WTC11 (cell line): Measurements from ENCODE around the gene CATSPERB. TPM values are rescaled to one million over a fixed set of nuclear protein-coding genes. Genes with fewer than 3 reads are reported as not detected.

Experiments used
- ATAC-seq: fragments of 200-7000 bp; cut with Tn5 transposase; 2 replicates; pipeline ENCODE4 v1.10.0; 2021; ENCODE audit warnings: mild to moderate bottlenecking, moderate library complexity
- CTCF ChIA-PET: fragments of 300-600 bp; sonication (Branson Sonifier 250); formaldehyde crosslinking; loops from one replicate; lab custom pipeline; 2021; ENCODE audit warnings: antibody characterized with exemption; lab: Charles Lee
- POLR2A ChIA-PET: fragments of 350-600 bp; sonication (Branson Sonifier 250); formaldehyde crosslinking; loops from one replicate; lab custom pipeline; 2021; ENCODE audit warnings: antibody characterized with exemption; lab: Charles Lee
- DNase-seq: peaks from one replicate; pipeline ENCODE4 v3.0.0; 2021; ENCODE audit warnings: low spot score
- H3K27ac Mint-ChIP-seq: 2 replicates; pipeline ENCODE4 v1.8.0; 2021; ENCODE audit warnings: mixed read lengths
- H3K27me3 Mint-ChIP-seq: 2 replicates; pipeline ENCODE4 v1.8.0; 2021; ENCODE audit warnings: low read depth, mild to moderate bottlenecking, moderate library complexity, mixed read lengths
- H3K36me3 Mint-ChIP-seq: 2 replicates; pipeline ENCODE4 v1.8.0; 2021; ENCODE audit warnings: mixed read lengths
- H3K4me1 Mint-ChIP-seq: 2 replicates; pipeline ENCODE4 v1.8.0; 2022; ENCODE audit warnings: mixed read lengths
- H3K4me3 Mint-ChIP-seq: 2 replicates; pipeline ENCODE4 v1.8.0; 2021; ENCODE audit warnings: mild to moderate bottlenecking, moderate library complexity, mixed read lengths
- H3K9me3 Mint-ChIP-seq: 2 replicates; pipeline ENCODE4 v1.8.0; 2021; ENCODE audit warnings: mixed read lengths
- GTF2I ChIP-seq: fragments of 250-450 bp; sonication (Bioruptor Pico); conservative IDR thresholded peaks from 2 replicates; pipeline ENCODE4 v1.4.0; 2021; ENCODE audit warnings: mild to moderate bottlenecking
- JAZF1 ChIP-seq: fragments of 250-450 bp; sonication (Bioruptor Pico); IDR thresholded peaks from 2 replicates; pipeline ENCODE4 v1.9.0; 2021; ENCODE audit warnings: moderate library complexity, mild to moderate bottlenecking, inconsistent platforms
- NFATC4 ChIP-seq: fragments of 250-450 bp; sonication (Bioruptor Pico); IDR thresholded peaks from 2 replicates; pipeline ENCODE4 v1.9.0; 2021; ENCODE audit warnings: mild to moderate bottlenecking
- NFE2L1 ChIP-seq: sonication (generic); formaldehyde crosslinking; IDR thresholded peaks from 2 replicates; pipeline ENCODE4 v1.8.1; 2023; ENCODE audit warnings: missing genetic modification reagents
- NFYB ChIP-seq: sonication (generic); formaldehyde crosslinking; conservative IDR thresholded peaks from 2 replicates; pipeline ENCODE4 v1.8.0; 2022; ENCODE audit warnings: low read depth, missing genetic modification reagents
- RELA ChIP-seq: sonication (generic); formaldehyde crosslinking; IDR thresholded peaks from 2 replicates; pipeline ENCODE4 v1.8.1; 2022; ENCODE audit warnings: missing genetic modification reagents, mild to moderate bottlenecking, borderline replicate concordance
- SMAD3 ChIP-seq: sonication (generic); formaldehyde crosslinking; IDR thresholded peaks from 2 replicates; pipeline ENCODE4 v1.8.0; 2022; ENCODE audit warnings: missing genetic modification reagents, mild to moderate bottlenecking, borderline replicate concordance
- SMAD4 ChIP-seq: sonication (generic); formaldehyde crosslinking; IDR thresholded peaks from 2 replicates; pipeline ENCODE4 v1.8.0; 2022; ENCODE audit warnings: mild to moderate bottlenecking, missing genetic modification reagents
- ZNF138 ChIP-seq: sonication (generic); formaldehyde crosslinking; conservative IDR thresholded peaks from 2 replicates; pipeline ENCODE4 v1.8.1; 2022; ENCODE audit warnings: mild to moderate bottlenecking, moderate library complexity, missing genetic modification reagents
- total RNA-seq: library from RNA; stranded (reverse); gene quantifications from 3 replicates; pipeline ENCODE4 v1.2.3, GENCODE V29; 2021
- TF ChIP-seq, protein P1 (sequence below): sonication (generic); formaldehyde crosslinking; IDR thresholded peaks from 2 replicates; pipeline ENCODE4 v1.8.0; 2023; ENCODE audit warnings: missing genetic modification reagents, mild to moderate bottlenecking, borderline replicate concordance
- TF ChIP-seq, protein P2 (sequence below): sonication (generic); formaldehyde crosslinking; IDR thresholded peaks from 2 replicates; pipeline ENCODE4 v1.8.0; 2022; ENCODE audit warnings: mild to moderate bottlenecking, missing genetic modification reagents
- TF ChIP-seq, protein P3 (sequence below): sonication (generic); formaldehyde crosslinking; IDR thresholded peaks from 2 replicates; pipeline ENCODE4 v1.8.0; 2022; ENCODE audit warnings: missing genetic modification reagents
- TF ChIP-seq, protein P4 (sequence below): sonication (generic); formaldehyde crosslinking; IDR thresholded peaks from 2 replicates; pipeline ENCODE4 v1.8.1; 2023; ENCODE audit warnings: mild to moderate bottlenecking, missing genetic modification reagents
- TF ChIP-seq, protein P5 (sequence below): fragments of 200-600 bp; IDR thresholded peaks from 2 replicates; pipeline ENCODE4 v1.8.0; 2022; ENCODE audit warnings: antibody characterized with exemption
- TF ChIP-seq, protein P6 (sequence below): fragments of 250-450 bp; sonication (Bioruptor Pico); conservative IDR thresholded peaks from 2 replicates; pipeline ENCODE4 v1.9.0; 2021; ENCODE audit warnings: mild to moderate bottlenecking
- TF ChIP-seq, protein P7 (sequence below): fragments of 250-450 bp; sonication (Bioruptor Pico); IDR thresholded peaks from 2 replicates; pipeline ENCODE4 v1.8.0; 2021; ENCODE audit warnings: mild to moderate bottlenecking
- TF ChIP-seq, protein P8 (sequence below): sonication (generic); formaldehyde crosslinking; IDR thresholded peaks from 2 replicates; pipeline ENCODE4 v1.8.0; 2022; ENCODE audit warnings: mild to moderate bottlenecking, missing genetic modification reagents

Gene CATSPERB
- total RNA-seq, 1 experiment from 2014 or later = 0.11 TPM

DNA sequence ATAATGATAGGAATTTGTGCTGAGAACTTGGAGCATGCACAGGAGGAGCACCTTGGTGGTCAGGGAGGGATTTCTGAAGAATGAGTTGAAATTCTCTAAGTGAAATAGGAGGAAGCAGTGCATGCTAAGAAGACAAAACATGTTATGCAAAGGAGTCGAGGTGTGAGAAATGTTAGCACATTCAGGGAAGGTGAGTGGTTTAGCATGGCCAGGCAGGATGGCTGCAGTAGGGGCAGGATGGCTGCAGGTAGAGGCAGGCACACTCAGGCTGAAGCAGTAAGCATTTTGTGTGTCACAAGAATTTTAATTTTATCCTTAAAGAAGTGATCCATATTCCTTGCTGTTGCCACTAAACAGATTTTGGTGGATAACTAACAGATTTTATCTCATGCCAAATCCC lies 46.3 kb downstream of the CATSPERB start:
- no peak for DNase-seq
- Mint-ChIP-seq H3K27ac (no peak overlapping the region), H3K36me3 (peaks cover 14% of the 10 kb centered on the region), H3K4me3 (no peak overlapping the region), H3K4me1 (peaks cover 3% of the 10 kb centered on the region; the same call in 1 of the 2 replicates), H3K9me3 (peaks cover 39% of the 10 kb centered on the region), H3K27me3 (no peaks in the 10 kb centered on the region)
- ATAC-seq = no peak
- TF ChIP-seq, protein P1, sequence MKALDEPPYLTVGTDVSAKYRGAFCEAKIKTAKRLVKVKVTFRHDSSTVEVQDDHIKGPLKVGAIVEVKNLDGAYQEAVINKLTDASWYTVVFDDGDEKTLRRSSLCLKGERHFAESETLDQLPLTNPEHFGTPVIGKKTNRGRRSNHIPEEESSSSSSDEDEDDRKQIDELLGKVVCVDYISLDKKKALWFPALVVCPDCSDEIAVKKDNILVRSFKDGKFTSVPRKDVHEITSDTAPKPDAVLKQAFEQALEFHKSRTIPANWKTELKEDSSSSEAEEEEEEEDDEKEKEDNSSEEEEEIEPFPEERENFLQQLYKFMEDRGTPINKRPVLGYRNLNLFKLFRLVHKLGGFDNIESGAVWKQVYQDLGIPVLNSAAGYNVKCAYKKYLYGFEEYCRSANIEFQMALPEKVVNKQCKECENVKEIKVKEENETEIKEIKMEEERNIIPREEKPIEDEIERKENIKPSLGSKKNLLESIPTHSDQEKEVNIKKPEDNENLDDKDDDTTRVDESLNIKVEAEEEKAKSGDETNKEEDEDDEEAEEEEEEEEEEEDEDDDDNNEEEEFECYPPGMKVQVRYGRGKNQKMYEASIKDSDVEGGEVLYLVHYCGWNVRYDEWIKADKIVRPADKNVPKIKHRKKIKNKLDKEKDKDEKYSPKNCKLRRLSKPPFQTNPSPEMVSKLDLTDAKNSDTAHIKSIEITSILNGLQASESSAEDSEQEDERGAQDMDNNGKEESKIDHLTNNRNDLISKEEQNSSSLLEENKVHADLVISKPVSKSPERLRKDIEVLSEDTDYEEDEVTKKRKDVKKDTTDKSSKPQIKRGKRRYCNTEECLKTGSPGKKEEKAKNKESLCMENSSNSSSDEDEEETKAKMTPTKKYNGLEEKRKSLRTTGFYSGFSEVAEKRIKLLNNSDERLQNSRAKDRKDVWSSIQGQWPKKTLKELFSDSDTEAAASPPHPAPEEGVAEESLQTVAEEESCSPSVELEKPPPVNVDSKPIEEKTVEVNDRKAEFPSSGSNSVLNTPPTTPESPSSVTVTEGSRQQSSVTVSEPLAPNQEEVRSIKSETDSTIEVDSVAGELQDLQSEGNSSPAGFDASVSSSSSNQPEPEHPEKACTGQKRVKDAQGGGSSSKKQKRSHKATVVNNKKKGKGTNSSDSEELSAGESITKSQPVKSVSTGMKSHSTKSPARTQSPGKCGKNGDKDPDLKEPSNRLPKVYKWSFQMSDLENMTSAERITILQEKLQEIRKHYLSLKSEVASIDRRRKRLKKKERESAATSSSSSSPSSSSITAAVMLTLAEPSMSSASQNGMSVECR (CRISPR knock-in tag) = no peak
- TF ChIP-seq JAZF1 (CRISPR knock-in tag) = no peak
- no peak for TF ChIP-seq NFE2L1
- TF ChIP-seq, protein P2, sequence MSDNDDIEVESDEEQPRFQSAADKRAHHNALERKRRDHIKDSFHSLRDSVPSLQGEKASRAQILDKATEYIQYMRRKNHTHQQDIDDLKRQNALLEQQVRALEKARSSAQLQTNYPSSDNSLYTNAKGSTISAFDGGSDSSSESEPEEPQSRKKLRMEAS (CRISPR knock-in tag) = no peak
- TF ChIP-seq, protein P3, sequence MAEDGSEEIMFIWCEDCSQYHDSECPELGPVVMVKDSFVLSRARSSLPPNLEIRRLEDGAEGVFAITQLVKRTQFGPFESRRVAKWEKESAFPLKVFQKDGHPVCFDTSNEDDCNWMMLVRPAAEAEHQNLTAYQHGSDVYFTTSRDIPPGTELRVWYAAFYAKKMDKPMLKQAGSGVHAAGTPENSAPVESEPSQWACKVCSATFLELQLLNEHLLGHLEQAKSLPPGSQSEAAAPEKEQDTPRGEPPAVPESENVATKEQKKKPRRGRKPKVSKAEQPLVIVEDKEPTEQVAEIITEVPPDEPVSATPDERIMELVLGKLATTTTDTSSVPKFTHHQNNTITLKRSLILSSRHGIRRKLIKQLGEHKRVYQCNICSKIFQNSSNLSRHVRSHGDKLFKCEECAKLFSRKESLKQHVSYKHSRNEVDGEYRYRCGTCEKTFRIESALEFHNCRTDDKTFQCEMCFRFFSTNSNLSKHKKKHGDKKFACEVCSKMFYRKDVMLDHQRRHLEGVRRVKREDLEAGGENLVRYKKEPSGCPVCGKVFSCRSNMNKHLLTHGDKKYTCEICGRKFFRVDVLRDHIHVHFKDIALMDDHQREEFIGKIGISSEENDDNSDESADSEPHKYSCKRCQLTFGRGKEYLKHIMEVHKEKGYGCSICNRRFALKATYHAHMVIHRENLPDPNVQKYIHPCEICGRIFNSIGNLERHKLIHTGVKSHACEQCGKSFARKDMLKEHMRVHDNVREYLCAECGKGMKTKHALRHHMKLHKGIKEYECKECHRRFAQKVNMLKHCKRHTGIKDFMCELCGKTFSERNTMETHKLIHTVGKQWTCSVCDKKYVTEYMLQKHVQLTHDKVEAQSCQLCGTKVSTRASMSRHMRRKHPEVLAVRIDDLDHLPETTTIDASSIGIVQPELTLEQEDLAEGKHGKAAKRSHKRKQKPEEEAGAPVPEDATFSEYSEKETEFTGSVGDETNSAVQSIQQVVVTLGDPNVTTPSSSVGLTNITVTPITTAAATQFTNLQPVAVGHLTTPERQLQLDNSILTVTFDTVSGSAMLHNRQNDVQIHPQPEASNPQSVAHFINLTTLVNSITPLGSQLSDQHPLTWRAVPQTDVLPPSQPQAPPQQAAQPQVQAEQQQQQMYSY = no peak
- TF ChIP-seq RELA (CRISPR knock-in tag) = no peak
- TF ChIP-seq, protein P4, sequence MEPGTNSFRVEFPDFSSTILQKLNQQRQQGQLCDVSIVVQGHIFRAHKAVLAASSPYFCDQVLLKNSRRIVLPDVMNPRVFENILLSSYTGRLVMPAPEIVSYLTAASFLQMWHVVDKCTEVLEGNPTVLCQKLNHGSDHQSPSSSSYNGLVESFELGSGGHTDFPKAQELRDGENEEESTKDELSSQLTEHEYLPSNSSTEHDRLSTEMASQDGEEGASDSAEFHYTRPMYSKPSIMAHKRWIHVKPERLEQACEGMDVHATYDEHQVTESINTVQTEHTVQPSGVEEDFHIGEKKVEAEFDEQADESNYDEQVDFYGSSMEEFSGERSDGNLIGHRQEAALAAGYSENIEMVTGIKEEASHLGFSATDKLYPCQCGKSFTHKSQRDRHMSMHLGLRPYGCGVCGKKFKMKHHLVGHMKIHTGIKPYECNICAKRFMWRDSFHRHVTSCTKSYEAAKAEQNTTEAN (CRISPR knock-in tag) = no peak
- TF ChIP-seq NFYB (CRISPR knock-in tag) = no peak
- TF ChIP-seq, protein P5, sequence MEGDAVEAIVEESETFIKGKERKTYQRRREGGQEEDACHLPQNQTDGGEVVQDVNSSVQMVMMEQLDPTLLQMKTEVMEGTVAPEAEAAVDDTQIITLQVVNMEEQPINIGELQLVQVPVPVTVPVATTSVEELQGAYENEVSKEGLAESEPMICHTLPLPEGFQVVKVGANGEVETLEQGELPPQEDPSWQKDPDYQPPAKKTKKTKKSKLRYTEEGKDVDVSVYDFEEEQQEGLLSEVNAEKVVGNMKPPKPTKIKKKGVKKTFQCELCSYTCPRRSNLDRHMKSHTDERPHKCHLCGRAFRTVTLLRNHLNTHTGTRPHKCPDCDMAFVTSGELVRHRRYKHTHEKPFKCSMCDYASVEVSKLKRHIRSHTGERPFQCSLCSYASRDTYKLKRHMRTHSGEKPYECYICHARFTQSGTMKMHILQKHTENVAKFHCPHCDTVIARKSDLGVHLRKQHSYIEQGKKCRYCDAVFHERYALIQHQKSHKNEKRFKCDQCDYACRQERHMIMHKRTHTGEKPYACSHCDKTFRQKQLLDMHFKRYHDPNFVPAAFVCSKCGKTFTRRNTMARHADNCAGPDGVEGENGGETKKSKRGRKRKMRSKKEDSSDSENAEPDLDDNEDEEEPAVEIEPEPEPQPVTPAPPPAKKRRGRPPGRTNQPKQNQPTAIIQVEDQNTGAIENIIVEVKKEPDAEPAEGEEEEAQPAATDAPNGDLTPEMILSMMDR = no peak
- TF ChIP-seq NFATC4 (CRISPR knock-in tag) = no peak
- no peak for TF ChIP-seq SMAD3
- no peak for TF ChIP-seq SMAD4
- TF ChIP-seq, protein P6, sequence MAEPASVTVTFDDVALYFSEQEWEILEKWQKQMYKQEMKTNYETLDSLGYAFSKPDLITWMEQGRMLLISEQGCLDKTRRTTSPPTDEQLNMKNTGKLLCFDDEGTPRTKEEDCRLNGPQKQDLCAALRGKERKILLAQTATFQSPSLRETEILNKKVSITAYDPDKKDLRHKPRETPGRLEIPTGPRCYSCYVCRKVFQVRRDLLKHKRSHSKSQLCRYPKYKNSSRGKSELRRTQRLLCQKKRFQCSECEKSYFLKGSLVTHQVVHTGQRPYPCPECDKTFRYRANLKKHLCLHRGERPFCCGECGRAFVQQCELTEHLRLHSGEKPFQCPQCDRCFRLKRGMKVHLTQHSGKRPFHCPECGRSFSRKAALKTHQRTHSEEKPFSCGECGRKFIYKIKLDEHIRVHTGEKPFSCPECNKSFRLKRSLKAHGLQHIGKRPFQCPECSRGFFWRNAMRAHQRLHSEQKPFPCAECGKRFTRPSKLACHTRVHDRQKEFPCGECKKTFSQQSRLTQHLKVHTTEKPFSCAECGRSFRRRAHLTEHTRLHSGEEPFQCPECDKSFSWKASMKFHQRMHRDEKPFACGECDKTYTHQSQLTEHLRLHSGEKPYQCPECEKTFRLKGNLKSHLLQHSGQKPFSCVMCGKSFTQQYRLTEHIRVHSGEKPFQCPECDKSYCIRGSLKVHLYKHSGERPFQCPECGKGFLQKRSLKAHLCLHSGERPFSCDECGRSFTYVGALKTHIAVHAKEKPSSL (CRISPR knock-in tag) = no peak
- no peak for TF ChIP-seq GTF2I
- TF ChIP-seq, protein P7, sequence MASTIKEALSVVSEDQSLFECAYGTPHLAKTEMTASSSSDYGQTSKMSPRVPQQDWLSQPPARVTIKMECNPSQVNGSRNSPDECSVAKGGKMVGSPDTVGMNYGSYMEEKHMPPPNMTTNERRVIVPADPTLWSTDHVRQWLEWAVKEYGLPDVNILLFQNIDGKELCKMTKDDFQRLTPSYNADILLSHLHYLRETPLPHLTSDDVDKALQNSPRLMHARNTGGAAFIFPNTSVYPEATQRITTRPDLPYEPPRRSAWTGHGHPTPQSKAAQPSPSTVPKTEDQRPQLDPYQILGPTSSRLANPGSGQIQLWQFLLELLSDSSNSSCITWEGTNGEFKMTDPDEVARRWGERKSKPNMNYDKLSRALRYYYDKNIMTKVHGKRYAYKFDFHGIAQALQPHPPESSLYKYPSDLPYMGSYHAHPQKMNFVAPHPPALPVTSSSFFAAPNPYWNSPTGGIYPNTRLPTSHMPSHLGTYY (CRISPR knock-in tag) = no peak
- no peak for TF ChIP-seq ZNF138
- TF ChIP-seq, protein P8, sequence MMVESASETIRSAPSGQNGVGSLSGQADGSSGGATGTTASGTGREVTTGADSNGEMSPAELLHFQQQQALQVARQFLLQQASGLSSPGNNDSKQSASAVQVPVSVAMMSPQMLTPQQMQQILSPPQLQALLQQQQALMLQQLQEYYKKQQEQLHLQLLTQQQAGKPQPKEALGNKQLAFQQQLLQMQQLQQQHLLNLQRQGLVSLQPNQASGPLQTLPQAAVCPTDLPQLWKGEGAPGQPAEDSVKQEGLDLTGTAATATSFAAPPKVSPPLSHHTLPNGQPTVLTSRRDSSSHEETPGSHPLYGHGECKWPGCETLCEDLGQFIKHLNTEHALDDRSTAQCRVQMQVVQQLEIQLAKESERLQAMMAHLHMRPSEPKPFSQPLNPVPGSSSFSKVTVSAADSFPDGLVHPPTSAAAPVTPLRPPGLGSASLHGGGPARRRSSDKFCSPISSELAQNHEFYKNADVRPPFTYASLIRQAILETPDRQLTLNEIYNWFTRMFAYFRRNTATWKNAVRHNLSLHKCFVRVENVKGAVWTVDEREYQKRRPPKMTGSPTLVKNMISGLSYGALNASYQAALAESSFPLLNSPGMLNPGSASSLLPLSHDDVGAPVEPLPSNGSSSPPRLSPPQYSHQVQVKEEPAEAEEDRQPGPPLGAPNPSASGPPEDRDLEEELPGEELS (CRISPR knock-in tag) = no peak
- ChIA-PET CTCF (no interaction called here), POLR2A (no interaction called here)
